ENCODE results near the gene MARCHF2. TPM values are rescaled to one million over a fixed set of nuclear protein-coding genes. Genes with fewer than 3 reads are reported as not detected.
A peak's percentile ranks its signal among the peaks of the same experiment; 100 is the strongest.

Gene MARCHF2
- polyA plus RNA-seq, 2 of the 4 experiments (the other 2 are of a cell fraction) = 12.4 to 13.1 TPM

GRCh38 chr19:8366121-8366581 lies 47.0 kb upstream of the MARCHF2 start:
- peak overlapping the region; percentile 85; the same call in 1 of the 3 replicates for H3K4me2 ChIP-seq
- POLR2A ChIA-PET = interaction anchor here (0.6 to 1.1 kb wide), 2 partner anchors 11 to 58 kb away, joined by 3 read pairs; no protein-coding TSS in a partner anchor
- peaks cover 54% of the 10 kb centered on the region for H3K4me1 ChIP-seq
- DNase-seq (ENCODE audit: low read depth in 1 of 2, low spot score in 1 of 2) (no peak), FAIRE-seq (no peak), ATAC-seq (no peak)
- H3K9me3 ChIP-seq = no peaks in the 10 kb centered on the region
- H3K4me3 ChIP-seq = no peak overlapping the region; the same call in 2 of the 3 replicates
- TF ChIP-seq MYC (IDR thresholded peaks at IDR 0.05; ENCODE audit: borderline replicate concordance, low read length) (no peak), CTCF (IDR thresholded peaks at IDR 0.05) (no peak), POLR2A (IDR thresholded peaks at IDR 0.05; ENCODE audit: low read length) (no peak), RCOR1 (IDR thresholded peaks at IDR 0.05; ENCODE audit: low read depth, low read length) (no peak), MAFK (IDR thresholded peaks at IDR 0.05; ENCODE audit: partially characterized antibody) (no peak), SREBF2 (IDR thresholded peaks at IDR 0.05) (no peak), CBX2 (IDR thresholded peaks at IDR 0.05; ENCODE audit: borderline replicate concordance, low read depth) (no peak), EHF (CRISPR knock-in tag; IDR thresholded peaks at IDR 0.05) (no peak), JUN (IDR thresholded peaks at IDR 0.05) (no peak), PHF8 (IDR thresholded peaks at IDR 0.05; ENCODE audit: borderline replicate concordance, low read depth) (no peak), CEBPB (IDR thresholded peaks at IDR 0.05) (no peak), TFCP2L1 (CRISPR knock-in tag; IDR thresholded peaks at IDR 0.05) (no peak), ATOH8 (CRISPR knock-in tag; IDR thresholded peaks at IDR 0.05; ENCODE audit: low read depth) (no peak), HDAC2 (IDR thresholded peaks at IDR 0.05) (no peak), NR3C1 (IDR thresholded peaks at IDR 0.05) (no peak), KDM5A (IDR thresholded peaks at IDR 0.05) (no peak), RFX5 (IDR thresholded peaks at IDR 0.05) (no peak), EHMT2 (IDR thresholded peaks at IDR 0.05; ENCODE audit: low read depth) (no peak), CHD4 (IDR thresholded peaks at IDR 0.05; ENCODE audit: borderline replicate concordance) (no peak)
- 91% methylated on average over 6 of the region's 11 CpGs for WGBS (ENCODE audit: missing lambda C conversion rate)
- peak overlapping the region in 1 of 2 experiments; percentile 79; a peak in 2 of 6 replicates for H3K27ac ChIP-seq
- CTCF ChIA-PET = interaction anchor here (1.2 to 6.2 kb wide), 3 partner anchors 13 to 31 kb away, joined by 3 to 50 read pairs (median 8); no protein-coding TSS in a partner anchor

- POLR2A ChIA-PET = no interaction called here
- DNase-seq (ENCODE audit: low read depth in 1 of 2, low spot score in 1 of 2) = no peak
- Histone ChIP-seq H3K27ac (peak overlapping the region; percentile 51 to 79; a peak in 5 of 6 replicates), H3K4me2 (peak overlapping the region; percentile 85), H3K4me1 (peaks cover 47% of the 10 kb centered on the region), H3K9me3 (no peaks in the 10 kb centered on the region), H3K4me3 (peak overlapping the region; percentile 25; the same call in 1 of the 3 replicates)
- CTCF ChIA-PET = interaction anchor here (0.8 to 6.2 kb wide), 2 partner anchors 10 to 13 kb away, joined by 3 to 50 read pairs; no protein-coding TSS in a partner anchor
- no peak for FAIRE-seq
- no peak for ATAC-seq
- TF ChIP-seq KDM1A (IDR thresholded peaks at IDR 0.05; ENCODE audit: low read depth) = no peak
- TF ChIP-seq CEBPB (IDR thresholded peaks at IDR 0.05) = no peak
- 88% methylated on average over 8 of the region's 13 CpGs for WGBS (ENCODE audit: missing lambda C conversion rate)
Observed at GRCh38 chr19:8366961-8367326, 46.2 kb upstream of the MARCHF2 start.

GRCh38 chr19:8367327-8368001 lies 45.6 kb upstream of the MARCHF2 start:
- FAIRE-seq = no peak
- ChIA-PET CTCF (interaction anchor here (0.6 to 2.4 kb wide), 5 partner anchors 10 to 31 kb away, joined by 3 to 17 read pairs (median 3); no protein-coding TSS in a partner anchor), POLR2A (interaction anchor here (0.6 to 0.7 kb wide), 3 partner anchors 9 to 1753 kb away, joined by 5 read pairs; partner anchors contain the start of gene RAB11B)
- TF ChIP-seq FOSL2 (IDR thresholded peaks at IDR 0.05) (no peak), FOSL2 (CRISPR knock-in tag; IDR thresholded peaks at IDR 0.05) (no peak), NFE2L2 (conservative IDR thresholded peaks at IDR 0.05; ENCODE audit: low read length) (no peak), HOXB5 (CRISPR knock-in tag; IDR thresholded peaks at IDR 0.05) (no peak), ZC3H11A (IDR thresholded peaks at IDR 0.05) (no peak), MAX (IDR thresholded peaks at IDR 0.05) (0 out of 2 replicates have a peak, but pooled peaks have one; percentile 38), ZNF302 (CRISPR knock-in tag; IDR thresholded peaks at IDR 0.05) (no peak), POLR2A (IDR thresholded peaks at IDR 0.05; ENCODE audit: low read length) (no peak), JUN (IDR thresholded peaks at IDR 0.05) (0 out of 5 replicates have a peak, but pooled peaks of 1 of the 2 experiments have one; percentile 35), FOXS1 (CRISPR knock-in tag; IDR thresholded peaks at IDR 0.05) (no peak), SREBF2 (IDR thresholded peaks at IDR 0.05) (no peak), HDAC2 (IDR thresholded peaks at IDR 0.05) (no peak), ATOH8 (CRISPR knock-in tag; IDR thresholded peaks at IDR 0.05; ENCODE audit: low read depth) (0 out of 2 replicates have a peak, but pooled peaks have one; percentile 26), ZSCAN20 (CRISPR knock-in tag; IDR thresholded peaks at IDR 0.05) (no peak), HOXB13 (CRISPR knock-in tag; IDR thresholded peaks at IDR 0.05; ENCODE audit: low read depth) (no peak)

More at GRCh38 chr19:8367327-8368001, 45.6 kb upstream of the MARCHF2 start:
- DNase-seq (ENCODE audit: low read depth in 1 of 2, low spot score in 1 of 2) = peak in 1 of 2 experiments; percentile 79
- peak overlapping the region; percentile 51 to 79; a peak in 5 of 6 replicates for H3K27ac ChIP-seq
- peak overlapping the region; percentile 85 for H3K4me2 ChIP-seq
- ATAC-seq = peak in 1 of 2 experiments; percentile 18; a peak in 3 of 6 replicates
- peak overlapping the region; percentile 25; the same call in 1 of the 3 replicates for H3K4me3 ChIP-seq
- H3K9me3 ChIP-seq = no peaks in the 10 kb centered on the region
- WGBS (ENCODE audit: missing lambda C conversion rate) = 26% methylated on average over 20 of the region's 23 CpGs
- peaks cover 43% of the 10 kb centered on the region for H3K4me1 ChIP-seq

All from A549 (cell line).